NCI-H2029 (cell line): ENCODE data around the gene SETX.
"Not testable (repeated sequence)": the region's sequence is repeated elsewhere in the genome, so short reads cannot be mapped to it uniquely, and the experiment has no call there.

ENCODE experiments used
- DNase-seq: peaks from one replicate; lab custom pipeline; 2025; lab: John Stamatoyannopoulos, UW

The SETX gene, protein sequence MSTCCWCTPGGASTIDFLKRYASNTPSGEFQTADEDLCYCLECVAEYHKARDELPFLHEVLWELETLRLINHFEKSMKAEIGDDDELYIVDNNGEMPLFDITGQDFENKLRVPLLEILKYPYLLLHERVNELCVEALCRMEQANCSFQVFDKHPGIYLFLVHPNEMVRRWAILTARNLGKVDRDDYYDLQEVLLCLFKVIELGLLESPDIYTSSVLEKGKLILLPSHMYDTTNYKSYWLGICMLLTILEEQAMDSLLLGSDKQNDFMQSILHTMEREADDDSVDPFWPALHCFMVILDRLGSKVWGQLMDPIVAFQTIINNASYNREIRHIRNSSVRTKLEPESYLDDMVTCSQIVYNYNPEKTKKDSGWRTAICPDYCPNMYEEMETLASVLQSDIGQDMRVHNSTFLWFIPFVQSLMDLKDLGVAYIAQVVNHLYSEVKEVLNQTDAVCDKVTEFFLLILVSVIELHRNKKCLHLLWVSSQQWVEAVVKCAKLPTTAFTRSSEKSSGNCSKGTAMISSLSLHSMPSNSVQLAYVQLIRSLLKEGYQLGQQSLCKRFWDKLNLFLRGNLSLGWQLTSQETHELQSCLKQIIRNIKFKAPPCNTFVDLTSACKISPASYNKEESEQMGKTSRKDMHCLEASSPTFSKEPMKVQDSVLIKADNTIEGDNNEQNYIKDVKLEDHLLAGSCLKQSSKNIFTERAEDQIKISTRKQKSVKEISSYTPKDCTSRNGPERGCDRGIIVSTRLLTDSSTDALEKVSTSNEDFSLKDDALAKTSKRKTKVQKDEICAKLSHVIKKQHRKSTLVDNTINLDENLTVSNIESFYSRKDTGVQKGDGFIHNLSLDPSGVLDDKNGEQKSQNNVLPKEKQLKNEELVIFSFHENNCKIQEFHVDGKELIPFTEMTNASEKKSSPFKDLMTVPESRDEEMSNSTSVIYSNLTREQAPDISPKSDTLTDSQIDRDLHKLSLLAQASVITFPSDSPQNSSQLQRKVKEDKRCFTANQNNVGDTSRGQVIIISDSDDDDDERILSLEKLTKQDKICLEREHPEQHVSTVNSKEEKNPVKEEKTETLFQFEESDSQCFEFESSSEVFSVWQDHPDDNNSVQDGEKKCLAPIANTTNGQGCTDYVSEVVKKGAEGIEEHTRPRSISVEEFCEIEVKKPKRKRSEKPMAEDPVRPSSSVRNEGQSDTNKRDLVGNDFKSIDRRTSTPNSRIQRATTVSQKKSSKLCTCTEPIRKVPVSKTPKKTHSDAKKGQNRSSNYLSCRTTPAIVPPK (N-terminal part only)

DNA sequence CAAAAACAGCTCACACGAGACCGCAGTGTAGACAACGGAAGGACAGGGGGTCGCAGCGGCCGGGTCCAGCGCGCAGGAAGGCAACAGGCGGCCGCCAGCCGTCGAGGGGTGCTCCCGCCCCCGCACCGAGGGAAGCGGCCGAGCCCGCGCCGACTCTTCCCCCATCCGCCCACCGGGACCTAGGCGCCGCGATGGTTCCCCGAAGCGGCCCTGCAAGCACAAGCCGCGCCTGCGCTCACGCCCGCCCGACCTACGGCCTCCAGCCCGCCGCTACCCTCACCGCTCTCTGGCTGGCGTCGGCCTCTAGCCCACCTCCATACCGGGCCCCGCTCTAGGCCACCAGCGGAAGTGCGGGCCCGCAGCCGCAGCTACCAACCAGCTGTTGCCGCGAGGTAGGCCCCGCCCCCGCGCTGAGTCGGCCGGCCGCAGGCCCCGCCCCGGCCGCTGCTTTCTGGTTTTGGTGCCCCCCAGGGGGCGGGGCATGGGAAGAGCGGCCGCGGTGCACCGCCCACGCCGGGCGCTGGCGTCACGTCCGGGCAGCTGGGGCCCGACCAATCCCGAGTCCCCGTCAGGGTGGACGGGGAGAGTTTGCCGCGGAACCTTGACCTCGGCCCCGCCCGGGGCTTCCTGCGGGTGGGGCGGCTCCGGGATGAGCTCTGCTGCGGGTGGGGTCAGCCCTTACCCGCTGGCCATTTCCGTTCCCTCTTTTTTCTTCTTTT lies at the start of gene SETX:
SETX (minus strand) TSS at position 350 of the 719 bp plus-strand sequence. CDS start 5,558 bp downstream, outside the sequence.
- peak; percentile 97 for DNase-seq

DNA sequence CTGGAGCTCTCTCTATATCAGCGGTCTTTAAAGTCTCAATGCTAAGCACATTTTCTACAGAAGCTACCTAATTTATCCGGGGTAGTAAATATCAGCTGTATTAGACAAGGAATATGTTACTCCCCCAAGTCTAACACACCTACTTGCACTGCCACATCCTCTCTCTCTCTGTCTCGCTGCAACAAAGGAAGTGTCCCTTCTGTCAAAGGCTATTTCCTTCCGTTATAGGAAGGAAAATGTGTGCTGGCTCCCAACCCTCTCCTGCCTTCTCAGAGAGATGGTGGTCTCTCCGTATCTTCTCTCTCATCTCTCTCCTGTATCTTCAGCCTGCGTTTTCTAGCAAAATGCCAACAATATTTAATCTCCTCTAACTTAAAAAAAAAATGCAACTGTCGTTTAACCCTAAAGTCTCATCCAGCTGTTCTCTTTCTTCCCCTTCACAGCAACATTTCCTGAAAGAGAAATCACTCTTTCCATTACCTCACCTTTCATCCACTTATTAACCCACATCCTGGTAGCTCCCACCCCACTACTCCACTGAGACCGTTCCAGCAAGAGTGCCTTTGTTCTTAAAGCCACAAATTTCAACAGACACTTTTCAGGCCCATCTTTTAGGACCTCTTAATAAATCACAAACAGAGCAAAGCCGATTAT lies 49.6 kb upstream of the SETX start:
- DNase-seq, result no peak

DNA sequence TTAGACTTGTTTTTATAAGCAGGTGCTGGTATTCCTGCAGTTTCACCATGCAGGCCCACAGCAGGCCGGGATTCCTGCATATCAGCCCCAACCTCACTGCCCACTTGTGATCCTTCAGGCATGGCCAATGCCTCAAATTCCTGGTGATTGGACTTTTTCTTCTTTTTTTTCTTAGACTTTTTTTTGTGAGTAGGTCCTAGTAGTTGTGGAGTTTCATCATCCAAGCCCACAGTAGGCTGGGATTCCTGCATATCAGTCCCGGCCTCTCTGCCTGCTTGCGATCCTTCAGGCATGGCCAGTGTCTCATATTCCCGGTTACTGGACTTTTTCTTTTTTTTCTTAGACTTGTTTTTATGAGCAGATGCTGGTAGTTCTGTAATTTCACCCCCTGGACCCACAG lies 47.0 kb upstream of the SETX start:
- no peak for DNase-seq

DNA sequence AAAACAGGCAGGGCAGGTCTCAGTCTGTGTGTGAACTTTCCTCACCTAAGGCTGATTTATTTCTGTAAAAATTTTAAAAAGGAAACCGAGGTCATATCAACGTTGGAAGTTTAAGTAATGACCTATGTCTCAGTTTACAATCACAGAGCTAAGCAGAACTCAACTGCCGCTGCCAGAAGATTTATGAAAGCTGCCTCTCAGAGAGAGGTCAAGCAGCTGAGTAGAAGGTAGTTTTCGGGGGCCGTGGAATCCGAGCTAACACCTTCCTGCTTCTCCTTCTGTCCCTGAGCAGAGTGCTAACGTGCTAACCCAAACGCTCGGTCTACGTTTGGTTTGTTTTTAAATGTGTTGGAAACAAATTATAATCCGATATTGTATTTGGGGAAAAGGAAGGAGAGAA lies 40.8 kb upstream of the SETX start:
- DNase-seq, result no peak

DNA sequence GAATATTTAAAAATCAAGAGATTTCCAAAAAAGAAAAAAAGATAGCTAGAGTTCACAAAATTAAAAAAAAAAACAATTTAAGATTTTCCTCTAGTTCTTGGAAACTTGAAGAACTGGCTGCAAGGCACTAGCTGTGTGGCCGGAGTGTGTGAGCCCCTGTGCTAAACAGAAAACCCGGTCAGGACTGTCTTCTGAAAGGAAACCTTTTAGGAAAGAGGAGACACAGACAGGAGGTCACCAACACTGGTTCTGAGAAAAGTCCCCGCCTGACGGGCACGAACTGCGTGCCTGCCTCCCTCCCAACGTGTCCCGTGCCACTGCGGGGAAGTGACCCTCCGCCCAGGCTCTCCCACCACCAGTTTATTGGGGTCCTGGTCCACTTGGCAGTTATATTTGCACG lies 36.7 kb upstream of the SETX start:
- DNase-seq, result no peak

DNA sequence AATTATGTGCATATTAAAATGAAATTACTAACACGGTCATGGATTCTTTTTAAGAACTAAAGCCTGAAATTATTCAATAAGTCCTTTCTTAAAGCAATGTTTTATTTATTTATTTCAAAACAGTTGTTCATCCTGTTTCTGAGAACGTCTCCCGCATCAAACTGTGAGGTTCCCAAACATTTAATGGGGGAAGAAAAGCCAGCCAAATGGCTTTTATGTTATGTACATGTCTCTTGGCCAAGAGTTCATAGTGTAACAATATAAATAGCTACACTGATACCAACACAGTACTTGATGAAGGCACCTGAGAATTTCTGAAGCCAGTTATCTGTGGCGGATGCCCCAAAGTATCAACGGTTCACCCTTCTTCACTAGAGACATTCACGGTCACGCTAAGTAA lies 36.2 kb upstream of the SETX start:
- DNase-seq, result no peak

DNA sequence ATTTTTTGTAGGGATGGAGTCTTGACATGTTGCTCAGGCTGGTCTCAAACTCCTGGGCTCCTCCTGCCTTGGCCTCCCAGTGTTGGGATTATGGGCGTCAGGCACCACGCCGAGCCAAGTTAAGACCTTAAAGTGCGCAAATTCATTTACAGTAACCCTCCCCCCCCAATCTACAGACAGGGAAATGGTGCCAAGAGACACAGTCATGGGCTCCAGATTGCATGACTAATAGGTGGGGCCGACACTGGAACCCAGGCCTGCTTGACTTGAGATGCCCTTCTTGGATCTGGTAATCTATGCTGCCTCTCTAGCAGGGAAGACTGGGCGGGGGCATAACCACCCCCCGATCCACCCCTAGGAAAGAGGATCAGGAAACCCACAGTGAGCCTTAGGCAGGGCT lies 32.3 kb upstream of the SETX start:
- DNase-seq, result no peak

DNA sequence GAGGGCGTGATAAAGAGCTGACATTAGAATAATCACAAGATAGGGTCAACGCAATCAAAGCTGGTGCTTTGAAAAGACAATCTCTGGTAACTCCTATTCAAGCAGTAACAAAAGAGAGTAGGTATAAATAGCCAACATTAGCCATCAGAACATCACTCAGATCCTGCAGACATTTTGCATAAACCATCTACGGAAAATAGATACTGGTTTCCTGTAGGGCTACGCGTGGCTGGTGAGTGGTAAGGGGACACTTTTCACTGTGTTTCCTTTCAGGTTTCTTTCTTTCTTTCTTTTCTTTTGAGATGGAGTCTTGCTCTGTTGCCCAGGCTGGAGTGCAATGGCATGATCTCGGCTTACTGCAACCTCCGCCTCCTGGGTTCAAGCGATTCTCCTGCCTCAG lies 29.6 kb upstream of the SETX start:
- DNase-seq, result no peak

DNA sequence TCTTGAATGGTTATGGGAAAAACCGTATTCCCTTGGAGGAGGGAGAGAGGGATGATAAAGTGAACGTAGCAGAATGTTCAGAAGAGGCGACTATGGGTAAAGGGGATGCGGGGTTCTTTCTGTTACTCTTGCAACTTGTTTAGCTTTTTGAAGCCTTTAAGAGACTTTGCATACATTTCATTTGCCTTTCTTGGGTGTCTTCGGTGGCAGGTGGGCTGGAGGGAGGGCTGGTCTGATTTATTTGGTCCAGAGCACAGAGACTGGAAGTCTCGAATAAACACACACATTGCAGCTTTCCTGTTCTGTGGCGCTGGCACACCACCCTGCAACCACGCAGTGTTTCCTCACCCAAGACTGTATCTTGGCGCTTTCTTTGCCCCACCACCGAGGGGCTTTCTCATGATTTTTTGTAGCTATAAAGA lies 28.7 kb upstream of the SETX start:
- no peak for DNase-seq

DNA sequence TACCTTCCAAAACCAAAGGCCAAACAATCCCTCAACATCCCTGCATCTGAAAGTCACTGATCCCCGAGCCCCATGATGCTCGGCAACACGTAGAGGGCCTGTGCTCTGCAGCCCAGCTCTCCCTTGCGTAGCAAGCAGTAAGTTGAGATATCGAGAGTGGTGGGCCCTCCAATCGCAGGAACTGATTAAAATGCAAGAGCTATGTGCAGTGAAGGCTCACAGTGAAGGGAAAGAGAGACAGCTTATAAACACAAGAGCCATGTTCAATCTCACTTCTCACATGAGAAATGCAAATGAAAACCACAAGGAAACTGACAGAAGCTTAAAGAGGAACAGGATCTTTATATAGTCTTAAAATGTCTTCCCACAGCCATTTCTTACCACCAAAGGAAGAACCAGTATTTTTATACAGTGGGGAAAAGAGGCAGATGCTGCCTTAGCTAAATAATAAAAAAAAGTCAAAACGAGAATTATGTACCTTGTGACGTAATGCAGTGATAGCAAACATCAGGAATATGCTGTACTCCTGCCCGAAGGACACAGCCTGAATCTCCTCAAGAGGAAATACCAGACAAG lies 27.3 kb upstream of the SETX start:
- DNase-seq, result no peak

DNA sequence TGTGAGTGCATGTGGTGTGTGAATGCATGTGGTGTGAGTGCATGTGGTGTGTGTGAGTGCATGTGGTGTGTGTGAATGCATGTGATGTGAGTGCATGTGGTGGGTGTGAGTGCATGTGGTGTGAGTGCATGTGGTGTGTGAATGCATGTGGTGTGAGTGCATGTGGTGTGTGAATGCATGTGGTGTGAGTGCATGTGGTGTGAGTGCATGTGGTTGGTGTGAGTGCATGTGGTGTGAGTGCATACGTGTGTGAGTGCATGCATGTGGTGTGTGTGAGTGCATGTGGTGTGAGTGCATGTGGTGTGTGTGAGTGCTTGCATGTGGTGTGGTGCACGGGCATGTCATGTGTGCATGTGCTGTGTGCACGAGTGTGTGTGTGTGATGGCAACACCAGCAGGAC lies 23.6 kb upstream of the SETX start:
- DNase-seq, result not testable (repeated sequence)

DNA sequence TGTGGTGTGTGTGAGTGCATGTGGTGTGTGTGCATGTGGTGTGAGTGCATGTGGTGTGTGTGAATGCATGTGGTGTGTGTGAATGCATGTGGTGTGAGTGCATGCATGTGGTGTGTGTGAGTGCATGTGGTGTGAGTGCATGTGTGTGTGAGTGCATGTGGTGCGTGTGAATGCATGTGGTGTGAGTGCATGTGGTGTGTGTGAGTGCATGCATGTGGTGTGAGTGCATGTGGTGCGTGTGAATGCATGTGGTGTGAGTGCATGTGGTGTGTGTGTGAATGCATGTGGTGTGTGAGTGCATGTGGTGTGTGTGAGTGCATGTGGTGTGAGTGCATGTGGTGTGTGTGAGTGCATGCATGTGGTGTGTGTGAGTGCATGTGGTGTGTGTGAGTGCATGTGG lies 23.0 kb upstream of the SETX start:
- not testable (repeated sequence) for DNase-seq

DNA sequence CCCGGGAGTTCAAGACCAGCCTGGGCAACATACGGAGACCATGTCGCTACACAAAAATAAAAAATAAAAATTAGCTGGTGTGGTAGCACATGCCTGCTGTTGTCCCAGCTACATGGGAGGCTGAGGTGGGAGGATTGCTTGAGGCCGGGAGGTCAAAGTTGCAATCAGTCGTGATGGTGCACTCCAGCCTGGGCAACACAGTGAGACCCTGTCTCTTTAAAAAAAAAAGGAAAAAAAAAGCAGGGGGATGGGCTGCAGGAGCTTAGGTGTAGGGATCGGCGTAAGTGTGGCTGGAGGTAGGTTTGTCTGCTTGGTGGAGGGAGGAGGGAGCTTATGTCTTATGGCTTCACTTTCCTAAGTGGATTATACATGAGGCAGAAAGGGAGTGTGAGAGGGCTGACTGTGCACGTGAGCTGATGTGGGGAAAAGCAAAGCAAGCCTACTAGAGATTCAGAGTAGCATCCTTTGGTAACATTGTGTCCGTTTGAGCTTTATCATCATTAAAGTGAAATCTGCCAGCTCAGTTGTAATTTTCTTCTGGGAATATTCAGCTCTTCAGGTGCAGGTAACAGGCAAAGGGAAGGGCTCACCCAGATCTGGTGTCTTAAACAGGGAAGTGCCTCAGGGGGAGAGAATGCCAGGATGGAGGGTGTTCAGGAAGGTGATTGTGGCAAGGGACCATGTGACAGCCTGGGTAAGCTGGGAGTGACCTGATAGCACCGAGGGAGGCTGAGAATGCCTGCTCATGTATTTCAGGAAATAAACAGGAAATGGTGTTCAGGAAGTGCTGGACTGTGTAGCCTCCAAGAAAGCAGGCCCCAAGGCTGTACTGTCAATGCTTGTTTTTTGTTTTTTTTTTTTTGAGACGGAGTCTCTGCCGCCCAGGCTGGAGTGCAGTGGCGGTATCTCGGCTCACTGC lies 17.6 kb upstream of the SETX start:
- DNase-seq, result peak; percentile 22

DNA sequence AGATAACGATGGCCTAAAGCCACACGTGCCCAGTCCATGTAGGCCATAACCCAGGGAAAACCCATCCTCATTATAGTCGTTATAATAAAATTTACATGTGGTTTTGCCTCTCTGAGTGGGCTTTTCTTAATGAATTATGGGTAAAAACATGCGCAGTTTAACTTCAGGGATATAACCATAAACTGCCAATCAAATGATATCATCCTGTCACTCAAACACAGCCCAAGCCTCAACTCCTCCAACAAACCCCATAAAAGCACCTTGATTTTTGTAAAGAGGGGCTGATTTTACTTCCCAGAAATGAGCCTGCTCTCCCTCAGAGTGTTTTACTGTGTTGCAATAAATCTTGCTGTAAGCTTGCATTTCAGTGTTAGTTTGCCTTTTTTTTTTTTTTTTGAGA lies 15.8 kb upstream of the SETX start:
- no peak for DNase-seq

DNA sequence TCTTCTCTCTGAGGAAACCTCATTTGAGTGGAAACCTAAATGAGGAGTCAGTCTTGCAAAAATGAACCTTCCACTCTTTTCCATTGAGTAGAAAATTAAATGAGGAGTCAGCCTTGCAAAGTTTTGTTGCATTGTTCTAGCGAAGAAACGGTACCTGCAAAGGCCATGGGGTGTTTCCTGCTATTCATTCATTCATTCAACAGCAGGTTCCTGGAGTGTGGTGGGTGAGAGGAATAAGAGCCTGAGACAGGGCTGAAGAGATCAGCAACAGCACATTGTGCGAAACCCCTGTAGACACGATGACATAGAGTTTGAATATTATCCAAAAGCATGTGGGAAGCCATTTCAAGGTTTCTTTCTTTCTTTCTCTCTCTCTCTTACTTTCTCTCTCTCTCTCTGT lies 14.6 kb upstream of the SETX start:
- no peak for DNase-seq

DNA sequence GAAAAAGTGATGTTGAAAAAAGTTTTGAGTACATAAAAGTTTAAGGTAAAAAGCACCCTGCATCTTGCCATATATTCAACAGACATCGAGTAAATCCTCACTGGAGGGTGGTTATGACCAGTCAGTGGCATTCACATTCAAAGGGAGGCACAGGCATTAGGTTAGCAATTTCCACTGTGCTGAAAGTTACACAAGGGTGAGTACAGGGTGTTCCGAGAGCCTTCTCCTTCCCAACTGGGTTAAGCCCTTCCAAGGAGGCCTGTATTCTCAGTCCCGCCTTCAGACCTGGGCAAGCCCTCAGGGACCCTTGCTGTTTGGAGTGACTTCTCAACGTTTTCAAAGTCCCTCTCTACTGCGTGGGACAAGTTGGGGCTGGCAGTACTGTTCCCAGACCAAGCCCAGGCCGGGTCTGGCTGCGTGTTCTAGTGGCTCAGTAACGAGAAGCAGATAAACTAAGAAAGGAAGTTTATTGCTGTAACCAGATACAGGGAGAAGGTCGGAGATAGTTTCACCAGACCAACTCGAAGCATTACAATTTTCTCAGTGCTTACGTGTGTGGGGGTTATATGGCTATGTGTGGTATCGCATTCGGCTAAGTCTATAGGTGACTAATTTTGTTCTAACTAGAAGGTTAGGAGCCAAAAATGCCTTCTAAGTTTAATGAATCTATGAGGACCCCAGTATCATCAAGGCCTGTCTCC lies 13.0 kb upstream of the SETX start:
- DNase-seq, result no peak

DNA sequence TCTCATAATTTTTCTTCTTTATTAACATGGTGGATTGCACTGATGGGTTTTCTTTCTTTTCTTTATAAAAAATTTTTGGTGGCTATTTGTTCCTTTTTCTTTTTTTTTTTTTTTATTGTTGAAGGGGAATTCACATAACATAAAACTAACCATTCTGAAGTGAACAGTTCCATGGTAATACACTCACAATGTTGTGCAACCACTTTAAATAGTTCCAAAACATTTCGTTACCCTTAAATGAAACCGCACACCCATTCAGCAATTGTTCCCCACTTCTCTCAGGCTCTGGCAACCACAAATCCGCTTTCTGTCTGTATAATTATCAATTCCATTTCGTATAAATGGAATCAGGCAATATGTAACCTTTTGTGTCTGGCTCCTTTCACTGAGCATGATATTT lies 11.7 kb upstream of the SETX start:
- no peak for DNase-seq

DNA sequence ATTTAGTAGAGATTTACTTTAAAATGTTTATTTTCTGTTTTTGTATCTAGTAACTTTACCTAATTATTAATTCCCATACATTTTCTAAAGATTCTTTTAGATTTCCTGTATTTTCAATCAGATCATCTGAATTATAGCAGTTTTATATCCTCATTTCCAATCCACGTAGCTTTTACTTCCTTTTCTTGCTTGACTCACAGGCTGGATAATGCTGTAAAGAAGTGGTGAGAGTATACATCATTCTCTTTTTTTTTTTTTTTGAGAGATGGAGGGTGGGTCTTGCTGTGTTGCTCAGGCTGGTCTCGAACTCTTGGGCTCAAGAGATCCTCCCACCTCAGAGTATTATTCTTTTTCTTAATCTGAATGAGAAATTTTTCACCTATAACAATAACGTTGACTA lies 11.2 kb upstream of the SETX start:
- no peak for DNase-seq

DNA sequence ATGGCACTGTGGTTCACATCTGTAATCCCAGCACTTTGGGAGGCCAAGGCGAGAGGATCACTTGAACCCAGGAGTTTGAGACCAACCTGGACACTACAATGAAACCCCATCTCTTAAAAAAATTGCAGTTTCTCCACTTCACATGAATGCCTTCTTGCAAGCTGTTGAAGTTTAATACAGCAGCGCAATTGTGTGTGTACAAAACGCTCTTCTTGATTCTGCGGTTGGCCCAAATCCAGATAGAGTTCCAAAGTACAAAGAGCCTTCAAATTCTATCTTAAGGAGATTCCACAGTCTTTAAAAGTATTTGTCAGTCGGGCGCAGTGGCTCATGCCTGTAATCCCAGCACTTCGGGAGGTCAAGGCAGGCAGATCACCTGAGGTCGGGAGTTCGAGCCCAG lies 9.3 kb upstream of the SETX start:
- DNase-seq, result no peak
